H9 (cell line): ENCODE data around the gene ABCC3. TPM values are rescaled to one million over a fixed set of nuclear protein-coding genes. Genes with fewer than 3 reads are reported as not detected.

ENCODE experiments used
- DNase-seq: peaks from one replicate; pipeline ENCODE4 v3.0.0-alpha.2; 2017
- H2AFZ ChIP-seq: one replicate; pipeline ENCODE4 v1.6.1; 2013; ENCODE audit warnings: mild to moderate bottlenecking, low read length, control low read depth, moderate library complexity
- H2AK5ac ChIP-seq: 2 replicates; pipeline ENCODE4 v1.6.1; 2013; ENCODE audit warnings: low read length, control low read depth, mixed read lengths; ENCODE audit not compliant: insufficient read length
- H2BK120ac ChIP-seq: one replicate; pipeline ENCODE4 v1.6.1; 2013; ENCODE audit warnings: low read depth, mild to moderate bottlenecking, low read length, control low read depth, inconsistent platforms; ENCODE audit not compliant: poor library complexity, severe bottlenecking
- H2BK12ac ChIP-seq: 2 replicates; pipeline ENCODE4 v1.6.1; 2013; ENCODE audit warnings: low read length, control low read depth, mixed read lengths, low read depth; ENCODE audit not compliant: insufficient read length
- H2BK15ac ChIP-seq: 2 replicates; pipeline ENCODE4 v1.6.1; 2013; ENCODE audit warnings: low read depth, low read length, control low read depth
- H2BK20ac ChIP-seq: one replicate; pipeline ENCODE4 v1.6.1; 2013; ENCODE audit warnings: low read depth, mild to moderate bottlenecking, low read length, control low read depth, inconsistent platforms; ENCODE audit not compliant: poor library complexity, severe bottlenecking
- H2BK5ac ChIP-seq: 2 replicates; pipeline ENCODE4 v1.6.1; 2013; ENCODE audit warnings: low read length, control low read depth, mixed read lengths; ENCODE audit not compliant: insufficient read length
- H3K14ac ChIP-seq: 2 replicates; pipeline ENCODE4 v1.6.1; 2013; ENCODE audit warnings: low read length, control low read depth; ENCODE audit not compliant: insufficient read depth
- H3K18ac ChIP-seq: 2 replicates; pipeline ENCODE4 v1.6.1; 2013; ENCODE audit warnings: low read depth, mild to moderate bottlenecking, mixed read lengths, low read length, control low read depth; ENCODE audit not compliant: insufficient read length
- H3K23ac ChIP-seq: 2 replicates; pipeline ENCODE4 v1.6.1; 2013; ENCODE audit warnings: low read length, control low read depth, mixed read lengths, low read depth; ENCODE audit not compliant: insufficient read length
- H3K23me2 ChIP-seq: 2 replicates; pipeline ENCODE4 v1.6.1; 2013; ENCODE audit warnings: low read depth, mild to moderate bottlenecking, mixed read lengths, low read length, control low read depth; ENCODE audit not compliant: insufficient read length, poor library complexity, severe bottlenecking
- H3K27ac ChIP-seq: 2 replicates; pipeline ENCODE4 v1.5.1; 2013; ENCODE audit warnings: low read length, control low read depth, mixed read lengths, low read depth; ENCODE audit not compliant: insufficient read length
- H3K27me3 ChIP-seq: 2 replicates; pipeline ENCODE4 v1.6.1; 2013; ENCODE audit warnings: low read length, control low read depth, inconsistent platforms; ENCODE audit not compliant: insufficient read depth
- H3K4ac ChIP-seq: 2 replicates; pipeline ENCODE4 v1.6.1; 2013; ENCODE audit warnings: low read depth, mild to moderate bottlenecking, control low read depth, inconsistent platforms, low read length, moderate library complexity
- H3K4me1 ChIP-seq: 2 replicates; pipeline ENCODE4 v1.6.1; 2013; ENCODE audit warnings: low read length, control low read depth, inconsistent platforms; ENCODE audit not compliant: insufficient read depth
- H3K4me2 ChIP-seq: 2 replicates; pipeline ENCODE4 v1.6.1; 2013; ENCODE audit warnings: low read length, control low read depth, mixed read lengths; ENCODE audit not compliant: insufficient read length, insufficient read depth
- H3K56ac ChIP-seq: 2 replicates; pipeline ENCODE4 v1.6.1; 2013; ENCODE audit warnings: low read depth, mild to moderate bottlenecking, mixed read lengths, low read length, control low read depth; ENCODE audit not compliant: insufficient read length
- H3K79me1 ChIP-seq: 2 replicates; pipeline ENCODE4 v1.6.1; 2013; ENCODE audit warnings: low read depth, mild to moderate bottlenecking, moderate library complexity, low read length, control low read depth, inconsistent platforms; ENCODE audit not compliant: insufficient read depth, poor library complexity, severe bottlenecking
- H3K79me2 ChIP-seq: 2 replicates; pipeline ENCODE4 v1.6.1; 2013; ENCODE audit warnings: low read length, control low read depth, inconsistent platforms; ENCODE audit not compliant: insufficient read depth
- H3K9ac ChIP-seq: 2 replicates; pipeline ENCODE4 v1.6.1; 2013; ENCODE audit warnings: low read length, control low read depth, mixed read lengths; ENCODE audit not compliant: insufficient read length; ENCODE audit errors: extremely low read depth
- H3K9me3 ChIP-seq: one replicate; pipeline ENCODE4 v1.6.1; 2013; ENCODE audit warnings: low read depth, low read length, inconsistent platforms; ENCODE audit not compliant: control insufficient read depth
- H3T11ph ChIP-seq: one replicate; pipeline ENCODE4 v1.6.1; 2013; ENCODE audit warnings: mild to moderate bottlenecking, low read length, control low read depth, inconsistent platforms
- H4K20me1 ChIP-seq: one replicate; pipeline ENCODE4 v1.6.1; 2013; ENCODE audit not compliant: control insufficient read depth, insufficient read length, insufficient read depth
- H4K5ac ChIP-seq: 2 replicates; pipeline ENCODE4 v1.6.1; 2013; ENCODE audit warnings: low read depth, mild to moderate bottlenecking, mixed read lengths, low read length, control low read depth; ENCODE audit not compliant: insufficient read length
- H4K8ac ChIP-seq: replicated peaks from 2 replicates; pipeline ENCODE4 v1.6.1; 2013; ENCODE audit warnings: low read length, control low read depth, mixed read lengths, low read depth; ENCODE audit not compliant: insufficient read length
- H4K91ac ChIP-seq: 2 replicates; pipeline ENCODE4 v1.6.1; 2013; ENCODE audit warnings: low read depth, mild to moderate bottlenecking, moderate library complexity, mixed read lengths, low read length, control low read depth; ENCODE audit not compliant: insufficient read length
- H3K27ac Mint-ChIP-seq, 3 experiments: 2 replicates in 2 of 3; 3 replicates in 1 of 3; pipeline ENCODE4 v1.8.0; 2020 to 2021; ENCODE audit warnings: mixed read lengths in 3 of 3, mild to moderate bottlenecking in 1 of 3, moderate library complexity in 1 of 3
- H3K27me3 Mint-ChIP-seq: 2 replicates; pipeline ENCODE4 v1.8.0; 2021; ENCODE audit warnings: low read depth, mild to moderate bottlenecking, moderate library complexity, mixed read lengths
- H3K36me3 Mint-ChIP-seq, 3 experiments: 2 replicates in 2 of 3; 3 replicates in 1 of 3; pipeline ENCODE4 v1.8.0; 2020 to 2021; ENCODE audit warnings: low read depth in 3 of 3, mixed read lengths in 3 of 3; ENCODE audit not compliant: insufficient read depth in 1 of 3
- H3K4me1 Mint-ChIP-seq, 2 experiments: 2 replicates each; pipeline ENCODE4 v1.8.0; 2020; ENCODE audit warnings: mixed read lengths in 2 of 2
- H3K4me3 Mint-ChIP-seq, 2 experiments: 2 replicates in 1 of 2; 3 replicates in 1 of 2; pipeline ENCODE4 v1.8.0; 2020 to 2021; ENCODE audit warnings: mild to moderate bottlenecking in 2 of 2, mixed read lengths in 2 of 2, moderate library complexity in 1 of 2
- H3K9me3 Mint-ChIP-seq, 2 experiments: 2 replicates in 1 of 2; 3 replicates in 1 of 2; pipeline ENCODE4 v1.8.0; 2020; ENCODE audit warnings: mild to moderate bottlenecking in 2 of 2, mixed read lengths in 2 of 2, moderate library complexity in 1 of 2
- CTCF ChIP-seq: fragments of 200-600 bp; sonication (generic); conservative IDR thresholded peaks from 3 replicates; pipeline ENCODE4 v1.8.0; 2021; ENCODE audit warnings: antibody characterized with exemption, mild to moderate bottlenecking
- WGBS: extraction: QIAGEN DNeasy Blood & Tissue Kit; methylation state at CpG from one replicate; pipeline ENCODE4 v1.1.7; 2013; ENCODE audit warnings: missing lambda C conversion rate, low lambda C conversion rate, mixed read lengths; ENCODE audit not compliant: insufficient read length; ENCODE audit errors: extremely low coverage; 5-methylcytosine and 5-hydroxymethylcytosine counted together
- total RNA-seq: library from RNA; stranded (reverse); gene quantifications from 2 replicates; pipeline ENCODE4 v1.2.1, GENCODE V29; 2021

The ABCC3 gene
- total RNA-seq, 1 experiment from 2014 or later: 0.31 TPM

GRCh38 chr17:50710025-50710424 is 75.3 kb downstream of the ABCC3 start:
- Histone ChIP-seq H3K18ac (no peak overlapping the region), H3K4me1 (no peaks in the 10 kb centered on the region; the same call in 1 of the 2 replicates), H4K5ac (no peak overlapping the region), H3K23me2 (peaks cover 5% of the 10 kb centered on the region), H3T11ph (no peak overlapping the region), H4K8ac (no peak overlapping the region), H2AFZ (no peak overlapping the region), H4K20me1 (no peaks in the 10 kb centered on the region), H2BK15ac (no peak overlapping the region), H3K56ac (no peak overlapping the region), H3K23ac (no peak overlapping the region), H2BK5ac (no peak overlapping the region), H3K79me1 (peaks cover 6% of the 10 kb centered on the region), H3K9me3 (no peaks in the 10 kb centered on the region), H3K27ac (no peak overlapping the region), H3K9ac (no peak overlapping the region), H2BK120ac (no peak overlapping the region), H4K91ac (no peak overlapping the region), H3K79me2 (no peaks in the 10 kb centered on the region), H2BK20ac (no peak overlapping the region), H3K27me3 (no peaks in the 10 kb centered on the region), H3K4ac (no peak overlapping the region), H3K14ac (no peak overlapping the region), H3K4me2 (no peak overlapping the region), H2AK5ac (no peak overlapping the region), H2BK12ac (no peak overlapping the region)
- H3K4me3 Mint-ChIP-seq: no peak overlapping the region
- no peaks in the 10 kb centered on the region for H3K9me3 Mint-ChIP-seq
- TF ChIP-seq CTCF: no peak
- no peak for DNase-seq
- peaks cover 25 to 28% of the 10 kb centered on the region in 2 experiments for H3K4me1 Mint-ChIP-seq
- no peak overlapping the region for H3K27ac Mint-ChIP-seq
- no CpG with 5 or more reads among the region's 2 CpGs for WGBS
- H3K36me3 Mint-ChIP-seq: peaks cover 2 to 10% (median 4%) of the 10 kb centered on the region in 3 experiments; a peak in 5 of 7 replicates
- no peaks in the 10 kb centered on the region; the same call in 1 of the 2 replicates for H3K27me3 Mint-ChIP-seq
